ENCODE results near the gene PBX3. TPM values are rescaled to one million over a fixed set of nuclear protein-coding genes. Genes with fewer than 3 reads are reported as not detected.
A peak's percentile ranks its signal among the peaks of the same experiment; 100 is the strongest.

The PBX3 gene
- total and polyA plus RNA-seq, 2 experiments from 2014 or later: 133 to 134 TPM

DNA sequence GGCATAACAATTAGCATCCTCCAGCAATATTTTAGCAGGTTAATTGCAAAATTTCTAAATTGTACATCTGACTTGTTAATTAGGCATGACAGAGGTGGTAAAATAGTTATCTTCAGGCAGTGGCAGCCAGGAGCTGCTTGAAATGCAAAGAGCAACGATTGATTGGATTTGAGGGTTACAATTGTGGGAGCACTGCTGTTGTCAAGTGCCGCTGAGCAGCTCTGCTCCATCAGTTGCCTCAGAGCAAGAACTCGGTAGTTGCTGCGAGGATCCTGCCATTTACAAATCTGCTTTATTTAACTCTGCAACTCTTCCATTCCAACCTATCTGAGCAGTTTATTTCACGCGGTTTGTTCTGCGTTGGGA, 12.6 kb downstream of the PBX3 start:
- peaks cover 91% of the 10 kb centered on the region for H3K4me1 ChIP-seq (ENCODE audit: low read depth)
- H3K4me3 ChIP-seq: peak overlapping the region; percentile 4

DNA sequence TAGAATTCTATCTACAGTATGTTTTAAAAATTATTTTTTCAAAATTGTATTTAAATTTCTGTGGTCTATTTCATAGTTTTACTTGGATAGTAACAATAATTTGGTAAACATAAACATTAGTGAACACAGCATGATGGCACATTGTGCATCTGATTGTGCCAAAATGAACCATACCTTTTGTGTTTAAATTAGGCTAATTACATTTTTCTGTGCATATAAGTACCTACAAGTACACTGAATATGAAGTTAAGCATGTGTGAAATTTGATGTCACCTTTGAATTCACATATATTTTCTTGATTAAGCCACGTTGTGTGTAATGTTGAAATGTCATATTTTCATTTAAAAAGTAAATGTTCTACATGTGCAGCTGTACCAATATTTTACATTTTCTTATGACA, 13.4 kb downstream of the PBX3 start:
- no peak for DNase-seq (ENCODE audit: low read depth in 1 of 2, low spot score in 1 of 2)
- H3K36me3 ChIP-seq: no peaks in the 10 kb centered on the region
- peaks cover 88% of the 10 kb centered on the region for H3K4me1 ChIP-seq (ENCODE audit: low read depth)
- H3K27ac ChIP-seq: peak overlapping the region; percentile 80
- H3K27me3 ChIP-seq: no peaks in the 10 kb centered on the region
- no peak overlapping the region for H3K4me3 ChIP-seq
- H3K9me3 ChIP-seq (ENCODE audit: low read depth): no peaks in the 10 kb centered on the region
- TF ChIP-seq, protein P1, sequence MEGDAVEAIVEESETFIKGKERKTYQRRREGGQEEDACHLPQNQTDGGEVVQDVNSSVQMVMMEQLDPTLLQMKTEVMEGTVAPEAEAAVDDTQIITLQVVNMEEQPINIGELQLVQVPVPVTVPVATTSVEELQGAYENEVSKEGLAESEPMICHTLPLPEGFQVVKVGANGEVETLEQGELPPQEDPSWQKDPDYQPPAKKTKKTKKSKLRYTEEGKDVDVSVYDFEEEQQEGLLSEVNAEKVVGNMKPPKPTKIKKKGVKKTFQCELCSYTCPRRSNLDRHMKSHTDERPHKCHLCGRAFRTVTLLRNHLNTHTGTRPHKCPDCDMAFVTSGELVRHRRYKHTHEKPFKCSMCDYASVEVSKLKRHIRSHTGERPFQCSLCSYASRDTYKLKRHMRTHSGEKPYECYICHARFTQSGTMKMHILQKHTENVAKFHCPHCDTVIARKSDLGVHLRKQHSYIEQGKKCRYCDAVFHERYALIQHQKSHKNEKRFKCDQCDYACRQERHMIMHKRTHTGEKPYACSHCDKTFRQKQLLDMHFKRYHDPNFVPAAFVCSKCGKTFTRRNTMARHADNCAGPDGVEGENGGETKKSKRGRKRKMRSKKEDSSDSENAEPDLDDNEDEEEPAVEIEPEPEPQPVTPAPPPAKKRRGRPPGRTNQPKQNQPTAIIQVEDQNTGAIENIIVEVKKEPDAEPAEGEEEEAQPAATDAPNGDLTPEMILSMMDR (IDR thresholded peaks at IDR 0.05; ENCODE audit: low read depth, low read length): no peak

More for the DNA sequence above, 12.6 kb downstream of the PBX3 start:
- DNase-seq (ENCODE audit: low read depth in 1 of 2, low spot score in 1 of 2): peak; percentile 44 to 69
- peak overlapping the region; percentile 80 for H3K27ac ChIP-seq
- no peaks in the 10 kb centered on the region for H3K36me3 ChIP-seq
- H3K9me3 ChIP-seq (ENCODE audit: low read depth): no peaks in the 10 kb centered on the region
- no peaks in the 10 kb centered on the region for H3K27me3 ChIP-seq
- TF ChIP-seq, protein P1 (IDR thresholded peaks at IDR 0.05; ENCODE audit: low read depth, low read length): no peak

DNA sequence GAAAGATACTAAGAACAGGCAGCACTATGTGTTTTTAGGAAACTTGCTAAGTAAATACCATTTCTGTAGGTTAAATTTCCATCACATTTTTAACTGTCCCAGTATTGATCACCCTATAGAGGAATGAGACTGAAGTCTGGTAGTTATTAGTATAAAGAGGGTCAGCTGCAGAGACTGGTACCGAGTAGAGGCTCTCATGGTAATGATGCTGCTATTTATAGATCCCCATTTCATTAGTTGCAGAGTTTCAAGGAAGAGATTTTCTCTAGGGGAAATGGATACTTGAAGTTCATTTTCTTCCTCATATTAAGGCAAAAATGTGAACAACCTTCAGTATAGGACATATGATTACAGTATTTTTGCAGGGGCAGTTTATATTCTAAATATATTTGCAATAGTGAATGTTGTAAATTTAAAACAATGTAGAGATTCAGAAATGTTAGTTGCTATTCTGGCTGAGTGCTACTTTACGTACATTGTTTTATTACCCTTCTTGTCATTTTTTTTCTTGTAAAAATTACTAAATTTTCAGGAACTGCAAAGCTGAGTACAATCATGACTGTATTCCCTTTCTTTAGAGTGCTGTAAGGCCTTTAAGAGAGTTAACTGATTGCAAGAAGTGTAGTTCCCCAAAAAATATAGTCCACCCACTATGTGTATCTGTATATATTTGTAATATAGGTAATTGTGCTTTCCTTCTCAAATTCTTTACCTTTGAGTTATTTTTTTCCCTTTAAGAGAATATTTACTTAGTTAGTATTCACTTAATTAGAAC, 14.7 kb downstream of the PBX3 start:
- no peaks in the 10 kb centered on the region for H3K27me3 ChIP-seq
- peaks cover 82% of the 10 kb centered on the region for H3K4me1 ChIP-seq (ENCODE audit: low read depth)
- H3K4me3 ChIP-seq: peak overlapping the region; percentile 7
- H3K36me3 ChIP-seq: no peaks in the 10 kb centered on the region
- DNase-seq (ENCODE audit: low read depth in 1 of 2, low spot score in 1 of 2): peak in 1 of 2 donors; percentile 48
- TF ChIP-seq, protein P1 (IDR thresholded peaks at IDR 0.05; ENCODE audit: low read depth, low read length): no peak
- H3K9me3 ChIP-seq (ENCODE audit: low read depth): no peaks in the 10 kb centered on the region
- peak overlapping the region; percentile 70 for H3K27ac ChIP-seq

DNA sequence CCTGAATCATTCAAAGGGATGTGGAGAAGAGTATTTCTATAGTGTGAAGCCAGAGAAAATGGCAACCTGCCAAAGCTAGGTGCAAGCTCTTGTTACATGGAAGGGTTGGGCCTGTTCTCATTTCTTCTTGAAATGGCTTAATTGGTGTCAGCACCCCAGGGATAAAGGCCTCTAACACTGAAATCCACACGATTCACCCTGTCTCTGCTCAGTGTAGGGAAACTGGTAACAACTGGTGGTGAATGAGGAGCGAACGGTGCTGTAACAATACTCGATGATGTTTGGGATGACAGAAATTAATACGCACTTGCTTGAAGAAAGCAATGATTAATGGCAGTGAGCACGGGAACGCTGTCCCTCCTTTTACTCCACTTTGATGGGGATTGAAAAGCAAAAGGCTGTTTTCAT, 16.2 kb downstream of the PBX3 start:
- H3K27ac ChIP-seq: peak overlapping the region; percentile 70
- no peaks in the 10 kb centered on the region for H3K9me3 ChIP-seq (ENCODE audit: low read depth)
- H3K27me3 ChIP-seq: no peaks in the 10 kb centered on the region
- H3K4me1 ChIP-seq (ENCODE audit: low read depth): peaks cover 76% of the 10 kb centered on the region
- H3K4me3 ChIP-seq: peak overlapping the region; percentile 5
- TF ChIP-seq, protein P1 (IDR thresholded peaks at IDR 0.05; ENCODE audit: low read depth, low read length): no peak
- H3K36me3 ChIP-seq: no peaks in the 10 kb centered on the region
- peak; percentile 68 to 89 for DNase-seq (ENCODE audit: low read depth in 1 of 2, low spot score in 1 of 2)

DNA sequence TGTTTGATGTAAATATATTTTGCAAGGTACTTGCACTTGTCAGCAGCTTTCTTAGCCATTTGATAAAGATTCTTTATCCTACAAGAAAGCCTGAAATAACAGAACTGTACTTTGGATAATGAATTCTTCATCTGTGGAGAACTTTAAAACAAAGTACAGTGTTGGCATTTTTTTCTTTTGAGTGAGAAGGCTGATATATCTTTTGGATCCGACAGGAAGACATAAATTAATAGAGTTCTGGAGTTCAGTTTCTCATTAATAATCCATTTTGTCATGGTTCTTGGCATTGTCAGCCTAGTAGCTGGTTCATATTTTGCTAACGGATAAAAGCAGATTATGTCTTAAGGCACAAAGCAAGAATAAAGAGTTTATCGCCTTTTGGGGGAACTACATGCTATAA, 17.0 kb downstream of the PBX3 start:
- H3K9me3 ChIP-seq (ENCODE audit: low read depth): no peaks in the 10 kb centered on the region
- TF ChIP-seq, protein P1 (IDR thresholded peaks at IDR 0.05; ENCODE audit: low read depth, low read length): no peak
- H3K27me3 ChIP-seq: no peaks in the 10 kb centered on the region
- H3K4me1 ChIP-seq (ENCODE audit: low read depth): peaks cover 71% of the 10 kb centered on the region
- H3K27ac ChIP-seq: peak overlapping the region; percentile 70
- peak overlapping the region; percentile 5 for H3K4me3 ChIP-seq
- DNase-seq (ENCODE audit: low read depth in 1 of 2, low spot score in 1 of 2): peak in 1 of 2 donors; percentile 63
- H3K36me3 ChIP-seq: no peaks in the 10 kb centered on the region
